DMS153 treated with DMSO at 0.1 percent for 48 hours (cell line): ENCODE data around the gene LAMC3.

Experiments used
- DNase-seq: peaks from one replicate; lab custom pipeline; 2025; ENCODE audit not compliant: unreplicated experiment; lab: John Stamatoyannopoulos, UW

LAMC3 gene

GRCh38 chr9:131008909-131009618 is at the start of gene LAMC3:
Gene LAMC3, plus strand, starts transcription at chr9:131009174. Its CDS starts 41 bp downstream, at chr9:131009215.
- no peak for DNase-seq

DNA sequence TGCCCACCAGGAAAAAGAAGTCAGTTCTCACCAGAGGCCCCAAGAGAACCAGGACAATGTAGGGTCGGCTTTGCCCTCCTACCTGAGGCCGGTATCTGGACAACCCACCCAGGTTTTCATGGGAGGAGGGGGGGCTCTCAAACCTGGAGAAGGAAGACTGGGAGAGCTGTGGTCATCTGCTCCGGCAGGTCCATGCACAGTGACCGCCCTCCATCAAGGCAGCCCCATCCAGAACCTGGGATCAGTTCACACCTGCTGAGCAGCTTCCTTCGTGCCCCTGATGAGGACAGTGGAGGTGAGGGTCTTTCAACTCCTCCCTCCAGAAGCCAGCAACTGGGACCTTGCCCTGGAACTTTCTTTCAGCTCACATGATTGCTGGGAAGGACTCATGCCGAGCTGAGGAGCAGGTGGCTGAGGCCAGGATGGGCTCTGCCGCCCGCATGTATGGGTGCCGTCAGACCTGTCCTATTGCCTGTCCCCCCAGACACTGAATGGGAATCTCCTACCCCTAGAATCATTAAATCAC is 49.1 kb upstream of the LAMC3 start:
- DNase-seq, result no peak

- no peak for DNase-seq
Measured at GRCh38 chr9:130960522-130961378, 48.2 kb upstream of the LAMC3 start.

GRCh38 chr9:130961511-130962300 is 47.3 kb upstream of the LAMC3 start:
- DNase-seq, result no peak

DNA sequence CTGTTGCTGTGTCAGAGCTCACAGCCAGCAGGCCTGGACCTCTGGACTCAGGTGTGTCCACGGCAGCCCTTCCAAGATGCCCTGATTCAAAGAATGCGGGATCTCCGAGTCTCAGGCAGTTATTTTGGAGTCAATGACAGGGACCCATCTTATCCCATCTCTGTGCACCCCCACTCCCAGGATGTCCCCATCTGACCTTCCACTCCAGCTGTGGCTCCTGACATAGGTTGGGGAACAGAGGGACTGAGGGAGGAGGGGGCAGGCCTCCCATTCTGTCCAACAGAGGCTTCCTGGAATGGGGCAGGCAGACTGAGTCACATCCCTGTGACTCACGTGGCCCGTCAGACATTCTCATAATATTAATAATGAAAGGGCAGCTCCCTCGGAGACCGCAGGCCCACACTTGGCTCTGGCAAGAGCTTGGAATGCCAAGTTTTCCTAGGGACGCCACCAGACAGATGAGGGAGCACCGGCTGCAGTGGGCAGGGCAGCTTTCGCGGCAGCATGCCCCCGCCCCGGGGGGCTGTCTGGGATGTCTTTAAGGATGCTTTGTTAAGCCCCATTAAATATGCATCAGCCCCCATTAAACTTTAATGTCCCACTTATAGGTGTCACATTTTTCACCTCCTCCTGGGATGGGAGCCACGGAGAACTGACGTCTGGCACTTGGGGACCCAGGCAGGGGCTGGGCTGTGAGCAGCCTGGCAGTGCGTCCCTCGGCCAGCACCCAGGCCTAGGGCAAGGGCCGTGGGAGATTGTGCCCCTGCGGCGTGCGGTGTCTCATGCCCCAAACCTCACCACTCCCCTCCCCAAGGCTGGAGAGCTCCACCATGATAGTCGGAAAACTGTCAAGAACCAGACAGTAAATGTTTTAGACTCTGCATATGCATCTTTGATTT is 46.3 kb upstream of the LAMC3 start:
- no peak for DNase-seq

DNA sequence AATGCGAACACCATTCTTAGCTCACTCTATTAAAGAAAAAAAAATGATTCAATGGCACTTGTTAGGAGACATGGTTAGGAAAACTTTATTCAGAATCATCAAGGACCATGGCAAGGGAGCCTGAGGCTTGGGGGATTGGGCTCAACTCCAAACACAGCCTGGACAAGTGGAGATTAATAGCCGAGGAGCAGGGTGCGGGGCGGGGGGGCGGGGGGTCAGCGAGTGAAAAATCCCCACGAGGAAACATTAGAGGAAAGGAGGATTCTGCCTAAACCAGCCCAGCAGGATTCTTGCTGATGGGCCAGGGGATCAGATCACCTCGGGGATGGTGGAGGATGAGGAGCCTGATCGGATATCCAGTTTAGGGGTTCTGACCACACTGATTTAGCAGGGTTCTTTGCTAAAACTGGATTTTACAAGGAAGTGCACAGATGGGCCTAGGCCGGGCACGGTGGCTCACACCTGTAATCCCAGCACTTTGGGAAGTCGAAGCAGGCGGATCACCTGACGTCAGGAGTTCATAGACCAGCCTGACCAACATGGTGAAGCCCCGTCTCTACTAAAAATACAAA is 45.6 kb upstream of the LAMC3 start:
- no peak for DNase-seq

DNA sequence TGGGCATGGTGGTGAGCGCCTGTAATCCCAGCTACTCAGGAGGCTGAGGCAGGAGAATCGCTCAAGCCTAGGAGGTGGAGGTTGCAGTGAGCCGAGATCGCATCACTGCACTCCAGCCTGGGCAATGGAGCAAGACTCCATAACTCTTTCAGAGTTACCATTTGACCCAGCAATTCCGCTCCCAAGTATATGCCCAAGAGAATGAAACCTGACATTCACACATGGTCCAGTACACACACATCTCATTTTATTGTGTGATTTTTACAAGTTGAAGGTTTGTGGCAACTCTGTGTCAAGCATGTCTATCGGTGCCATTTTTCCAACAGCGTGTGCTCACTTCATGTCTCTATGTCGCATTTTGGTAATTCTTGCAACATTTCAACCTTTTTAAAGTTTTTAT is 45.1 kb upstream of the LAMC3 start:
- DNase-seq, result no peak

GRCh38 chr9:130965680-130966079 is 43.3 kb upstream of the LAMC3 start:
- no peak for DNase-seq

DNA sequence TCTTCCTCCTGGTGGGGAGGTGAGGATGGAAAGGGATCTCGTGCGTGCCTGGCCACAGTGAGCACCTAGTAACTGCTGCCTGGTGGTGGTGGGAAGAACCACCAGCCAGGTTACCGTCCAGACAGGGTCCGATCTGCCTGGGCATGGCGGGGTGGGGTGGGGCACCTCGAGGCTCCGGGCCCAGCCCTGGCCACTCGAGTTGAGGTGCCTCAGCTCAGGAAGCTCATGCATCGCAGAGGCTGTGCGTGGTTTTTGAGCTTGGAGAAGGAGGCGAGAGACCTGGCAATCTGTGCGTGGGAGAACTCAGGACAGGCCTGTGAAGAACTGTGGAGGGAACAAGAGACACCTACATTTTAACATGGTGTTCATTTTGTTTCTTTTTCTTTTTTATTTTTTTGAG is 38.9 kb upstream of the LAMC3 start:
- no peak for DNase-seq

- DNase-seq, result no peak
Measured at GRCh38 chr9:130970855-130971254, 38.1 kb upstream of the LAMC3 start.

GRCh38 chr9:130971294-130971849 is 37.6 kb upstream of the LAMC3 start:
- no peak for DNase-seq

- DNase-seq, result no peak
Measured at GRCh38 chr9:130972277-130972956, 36.6 kb upstream of the LAMC3 start.

GRCh38 chr9:130972957-130973685 is 35.9 kb upstream of the LAMC3 start:
- no peak for DNase-seq

DNA sequence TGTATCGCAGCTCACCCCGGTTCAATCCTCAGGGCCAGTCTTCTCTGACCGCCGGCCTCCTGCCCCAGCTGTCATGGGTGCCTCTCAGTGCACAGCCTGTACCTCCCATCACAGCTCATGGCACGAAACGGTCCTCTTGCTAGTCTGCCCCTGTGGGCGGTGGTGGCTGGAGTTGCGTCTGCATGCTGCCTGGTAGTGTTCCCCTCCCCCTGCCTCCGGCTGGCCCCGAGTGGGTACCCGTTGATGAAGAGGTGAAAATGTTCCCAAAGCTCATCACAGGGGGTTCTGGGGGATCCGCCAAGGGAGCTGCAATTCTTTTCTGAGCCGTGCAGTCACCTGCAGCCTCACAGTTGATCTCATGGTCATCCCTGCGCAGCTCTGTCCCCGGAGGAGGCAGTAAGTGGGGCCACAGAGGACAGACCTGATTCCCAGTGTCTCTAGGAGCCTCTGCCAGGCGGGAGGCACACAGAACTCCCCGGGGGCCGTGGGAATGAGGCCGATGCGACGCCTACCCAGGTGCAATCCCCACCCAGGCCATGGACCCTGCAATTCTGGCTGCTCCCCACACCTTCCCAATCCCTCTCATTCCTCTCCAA is 35.2 kb upstream of the LAMC3 start:
- no peak for DNase-seq

DNA sequence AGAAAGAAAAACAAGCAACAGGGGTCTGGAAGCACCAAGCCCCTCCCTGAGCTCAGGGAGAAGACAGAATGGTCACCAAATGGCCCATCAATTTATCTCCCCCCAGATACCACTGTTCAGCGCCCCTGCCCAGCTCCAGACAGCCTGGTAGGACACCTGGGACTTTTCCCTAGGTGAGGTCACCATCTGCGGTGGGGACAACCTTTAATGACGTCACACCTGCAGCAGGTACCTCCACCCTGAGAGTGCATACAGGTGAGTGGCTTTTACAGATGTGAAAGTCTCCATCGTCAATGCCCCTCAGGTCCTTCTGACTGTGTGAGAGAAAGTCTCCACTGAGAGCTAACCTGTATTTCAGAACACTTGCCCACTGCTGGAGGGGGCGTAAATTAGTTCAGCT is 34.3 kb upstream of the LAMC3 start:
- no peak for DNase-seq

GRCh38 chr9:130975156-130975555 is 33.8 kb upstream of the LAMC3 start:
- no peak for DNase-seq

- no peak for DNase-seq
Measured at GRCh38 chr9:130975932-130976841, 32.8 kb upstream of the LAMC3 start.
